IgD-negative memory B cell (primary cell): ENCODE results near the gene TSPAN12. TPM values are rescaled to one million over a fixed set of nuclear protein-coding genes. Genes with fewer than 3 reads are reported as not detected.

Experiments used
- H3K27ac Mint-ChIP-seq, 3 donors: one replicate each; pipeline ENCODE4 v1.8.0; 2020 to 2022; ENCODE audit warnings: mild to moderate bottlenecking in 3 of 3, mixed read lengths in 3 of 3, moderate library complexity in 1 of 3
- H3K27me3 Mint-ChIP-seq: one replicate; pipeline ENCODE4 v1.8.0; 2021; ENCODE audit warnings: mixed read lengths
- H3K36me3 Mint-ChIP-seq: one replicate; pipeline ENCODE4 v1.8.0; 2020; ENCODE audit warnings: mild to moderate bottlenecking, mixed read lengths
- H3K4me1 Mint-ChIP-seq, 3 donors: one replicate each; pipeline ENCODE4 v1.8.0; 2020 to 2022; ENCODE audit warnings: mixed read lengths in 3 of 3, mild to moderate bottlenecking in 1 of 3
- H3K4me3 Mint-ChIP-seq, 4 donors: one replicate each; pipeline ENCODE4 v1.8.0; 2020 to 2022; ENCODE audit warnings: mild to moderate bottlenecking in 4 of 4, mixed read lengths in 4 of 4, moderate library complexity in 3 of 4
- H3K9me3 Mint-ChIP-seq, 3 donors: one replicate each; pipeline ENCODE4 v1.8.0; 2020 to 2021; ENCODE audit warnings: mixed read lengths in 3 of 3, mild to moderate bottlenecking in 1 of 3
- polyA plus RNA-seq: library from polyadenylated mRNA; unstranded; fragments of 300-500 nt; fragmentation: Illumina TruSeq; gene quantifications from one replicate; pipeline ENCODE4 v1.2.3, GENCODE V29; 2021

Gene TSPAN12
- polyA plus RNA-seq, 1 donor from 2014 or later = not detected

DNA sequence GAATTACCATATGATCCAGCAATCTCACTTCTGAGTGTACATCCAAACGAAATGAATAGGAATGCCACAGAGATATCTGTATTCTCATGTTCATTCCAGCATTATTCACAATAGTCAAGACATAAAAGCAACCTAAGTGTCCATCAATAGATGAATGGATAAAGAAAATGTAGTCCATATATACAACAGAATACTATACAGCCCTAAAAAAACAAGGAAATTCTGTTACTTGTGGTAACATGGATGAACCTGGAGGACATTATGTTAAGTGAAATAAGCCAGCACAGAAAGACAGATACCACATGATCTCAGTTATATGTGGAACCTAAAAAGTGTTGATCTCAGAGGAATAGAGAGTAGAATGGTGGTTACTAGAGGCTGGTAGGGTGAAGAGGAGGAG, 26.7 kb downstream of the TSPAN12 start:
- peaks cover 0 to 14% (median 2%) of the 10 kb centered on the region in 3 donors for H3K9me3 Mint-ChIP-seq
- H3K4me3 Mint-ChIP-seq = no peak overlapping the region
- H3K27ac Mint-ChIP-seq = no peak overlapping the region
- H3K36me3 Mint-ChIP-seq = no peaks in the 10 kb centered on the region
- H3K4me1 Mint-ChIP-seq = peaks cover 0 to 2% (median 0%) of the 10 kb centered on the region in 3 donors
- H3K27me3 Mint-ChIP-seq = peaks cover 2% of the 10 kb centered on the region

DNA sequence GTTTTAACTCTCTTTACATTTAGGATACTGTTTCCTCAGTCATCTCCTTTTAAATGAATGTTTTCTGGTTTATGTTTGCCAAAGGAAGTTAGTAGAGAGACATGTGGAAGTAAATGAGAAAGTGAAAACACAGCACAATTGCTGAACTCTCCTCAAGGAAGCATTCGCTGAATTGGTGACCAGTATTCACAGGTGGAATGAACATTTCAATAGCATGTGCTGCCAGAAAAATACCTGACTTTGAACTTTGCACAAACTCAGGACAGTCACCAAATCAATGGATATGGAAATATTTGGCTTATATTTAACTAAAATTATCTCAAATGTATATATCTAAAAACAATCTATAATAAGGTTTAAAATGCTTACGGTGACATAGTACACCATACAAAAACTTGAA, 28.5 kb downstream of the TSPAN12 start:
- Mint-ChIP-seq H3K36me3 (no peaks in the 10 kb centered on the region), H3K27ac (no peak overlapping the region), H3K4me1 (peaks cover 0 to 2% (median 0%) of the 10 kb centered on the region in 3 donors), H3K9me3 (peaks cover 0 to 14% (median 2%) of the 10 kb centered on the region in 3 donors), H3K27me3 (no peaks in the 10 kb centered on the region), H3K4me3 (no peak overlapping the region)

DNA sequence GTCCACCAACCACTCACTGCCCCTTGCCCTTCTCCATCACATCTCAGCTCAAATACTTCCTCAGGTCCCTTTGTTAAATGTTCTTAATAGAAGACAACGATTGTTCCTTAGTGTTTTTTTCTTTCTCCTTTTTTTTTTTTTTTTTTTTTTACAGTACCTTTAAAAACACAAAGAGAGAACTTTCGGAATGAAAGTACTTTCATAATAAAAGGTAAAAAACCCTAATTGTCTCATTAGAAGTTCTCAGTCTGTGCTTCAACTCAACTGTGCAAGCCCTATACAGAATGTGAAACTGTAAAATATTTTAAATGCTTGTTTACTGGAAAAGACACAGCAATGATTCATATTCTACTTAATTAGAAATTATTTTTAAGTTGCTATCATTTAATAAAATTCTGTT, 29.4 kb downstream of the TSPAN12 start:
- H3K4me3 Mint-ChIP-seq = no peak overlapping the region
- H3K27me3 Mint-ChIP-seq = no peaks in the 10 kb centered on the region
- peaks cover 0 to 2% (median 0%) of the 10 kb centered on the region in 3 donors for H3K4me1 Mint-ChIP-seq
- H3K36me3 Mint-ChIP-seq = no peaks in the 10 kb centered on the region
- H3K9me3 Mint-ChIP-seq = peaks cover 0 to 14% (median 2%) of the 10 kb centered on the region in 3 donors
- H3K27ac Mint-ChIP-seq = no peak overlapping the region

DNA sequence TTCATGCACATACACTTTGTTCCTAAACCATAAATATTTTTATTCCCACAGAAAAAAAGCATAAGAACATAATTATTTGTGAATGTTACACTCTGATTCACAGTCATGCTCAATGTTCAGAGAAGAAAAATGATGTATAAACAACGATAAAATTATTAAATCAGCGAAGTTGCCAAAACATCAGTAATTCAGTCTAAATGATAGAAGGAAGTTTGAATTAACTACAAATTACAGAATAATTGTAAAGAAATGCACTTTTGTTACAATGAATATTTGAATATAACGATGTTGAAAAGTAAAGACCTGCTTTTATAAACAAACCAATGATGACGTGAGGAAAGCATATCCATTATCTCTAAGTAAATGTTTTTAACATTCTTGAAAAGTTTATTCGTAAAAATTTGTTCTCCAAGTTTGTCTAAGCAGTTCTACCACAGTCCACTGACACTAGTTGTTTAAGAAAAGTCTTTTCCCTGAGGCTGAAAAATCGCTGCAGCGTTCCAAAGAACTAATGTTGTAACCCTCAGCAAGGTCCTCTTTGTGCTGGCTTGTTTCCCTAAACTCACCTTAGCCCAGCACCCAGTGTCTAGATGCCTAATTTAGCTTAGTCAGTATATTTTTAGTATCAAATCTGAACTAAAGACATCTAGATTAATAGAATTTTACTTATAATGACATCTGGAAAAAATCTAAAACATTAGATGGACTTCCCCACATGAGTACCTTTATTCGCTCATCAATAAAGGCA, 30.4 kb downstream of the TSPAN12 start:
- no peak overlapping the region for H3K27ac Mint-ChIP-seq

DNA sequence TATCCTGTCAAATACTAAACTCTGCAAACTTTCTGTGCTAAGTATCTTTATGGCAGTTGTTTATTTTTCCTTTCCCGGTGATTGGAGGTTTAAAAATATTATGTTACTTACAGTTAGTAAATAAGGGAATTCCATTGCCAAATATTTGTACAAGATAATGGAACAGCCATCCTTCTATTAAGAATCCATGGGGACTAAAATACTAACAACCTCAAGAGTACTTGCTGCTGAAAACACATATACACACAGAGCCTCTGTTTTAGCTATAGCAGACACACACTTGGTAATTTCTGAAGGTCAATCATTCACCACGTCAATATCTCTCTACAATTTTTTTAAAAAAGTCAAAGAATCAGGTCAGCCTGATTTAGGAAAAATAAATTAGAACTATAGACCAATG, 32.4 kb downstream of the TSPAN12 start:
- Mint-ChIP-seq H3K27ac (no peak overlapping the region), H3K4me3 (no peak overlapping the region), H3K27me3 (peaks cover 1% of the 10 kb centered on the region), H3K9me3 (peaks cover 0 to 8% (median 2%) of the 10 kb centered on the region in 3 donors), H3K4me1 (peaks cover 0 to 2% (median 0%) of the 10 kb centered on the region in 3 donors), H3K36me3 (no peaks in the 10 kb centered on the region)

More for the DNA sequence above, 30.4 kb downstream of the TSPAN12 start:
- no peak overlapping the region for H3K4me3 Mint-ChIP-seq
- no peaks in the 10 kb centered on the region for H3K27me3 Mint-ChIP-seq
- H3K4me1 Mint-ChIP-seq = peaks cover 0 to 2% (median 0%) of the 10 kb centered on the region in 3 donors
- peaks cover 0 to 14% (median 2%) of the 10 kb centered on the region in 3 donors for H3K9me3 Mint-ChIP-seq
- H3K36me3 Mint-ChIP-seq = no peaks in the 10 kb centered on the region

DNA sequence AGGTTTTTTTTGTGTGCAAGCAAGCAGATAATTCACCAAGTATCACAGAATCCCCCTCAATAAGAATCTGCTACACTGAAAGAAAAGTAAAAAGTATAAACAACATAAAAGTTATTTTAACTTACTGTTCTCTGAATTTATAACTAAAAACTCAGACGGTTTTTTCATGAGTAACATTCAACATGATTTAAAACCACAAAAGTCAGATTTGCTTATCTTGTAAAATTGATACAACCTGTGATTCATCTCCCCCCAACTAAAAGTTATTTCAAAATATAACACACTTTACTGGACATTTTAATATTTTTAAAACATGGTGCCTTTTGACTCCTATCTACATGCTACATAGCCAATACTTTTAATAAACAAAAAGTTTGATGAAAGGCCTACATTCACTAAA, 32.8 kb downstream of the TSPAN12 start:
- no peak overlapping the region for H3K27ac Mint-ChIP-seq
- H3K4me1 Mint-ChIP-seq = peaks cover 0 to 2% (median 0%) of the 10 kb centered on the region in 3 donors
- no peak overlapping the region for H3K4me3 Mint-ChIP-seq
- H3K27me3 Mint-ChIP-seq = peaks cover 3% of the 10 kb centered on the region
- no peaks in the 10 kb centered on the region for H3K36me3 Mint-ChIP-seq
- peaks cover 0 to 5% (median 2%) of the 10 kb centered on the region in 3 donors for H3K9me3 Mint-ChIP-seq

DNA sequence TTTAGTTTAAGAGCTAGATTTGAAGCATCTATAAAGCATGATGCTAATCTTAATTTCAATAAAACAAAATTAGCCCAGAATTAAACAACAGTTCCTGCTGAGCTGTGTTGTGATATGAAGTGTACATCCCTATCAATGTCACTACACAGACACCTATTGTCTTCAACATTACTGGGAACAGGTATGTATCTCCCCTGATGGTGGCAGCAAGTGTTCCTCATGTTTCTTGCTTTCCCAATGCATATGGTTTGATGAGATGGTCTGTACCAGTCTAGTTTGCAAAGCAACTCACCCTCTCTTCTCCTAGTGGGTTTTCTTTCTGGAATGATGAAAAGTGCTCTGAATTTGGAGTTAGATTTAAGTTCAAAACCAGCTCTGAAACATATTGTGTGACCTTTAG, 38.1 kb downstream of the TSPAN12 start:
- Mint-ChIP-seq H3K4me1 (no peaks in the 10 kb centered on the region), H3K36me3 (no peaks in the 10 kb centered on the region), H3K4me3 (no peak overlapping the region), H3K27me3 (peaks cover 4% of the 10 kb centered on the region), H3K27ac (no peak overlapping the region), H3K9me3 (no peaks in the 10 kb centered on the region)

DNA sequence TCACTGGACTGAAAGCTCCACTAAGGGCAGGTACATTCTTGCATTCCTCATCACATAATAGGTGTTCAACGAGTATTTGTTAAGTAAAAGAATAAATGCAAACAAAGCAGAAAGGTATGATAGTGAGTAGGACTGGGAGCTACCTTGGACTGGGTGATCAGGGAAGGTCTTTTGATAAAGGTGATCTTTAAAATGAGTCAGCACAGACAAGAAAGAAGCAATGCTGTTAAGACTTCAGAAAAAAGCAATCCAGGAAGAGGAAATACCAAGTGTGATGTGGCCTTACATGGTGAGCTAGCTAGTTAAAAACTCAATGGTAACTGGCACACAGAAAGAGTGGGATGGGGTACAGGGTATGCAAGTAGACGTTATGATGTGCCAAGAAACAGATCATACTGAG, 40.1 kb downstream of the TSPAN12 start:
- H3K9me3 Mint-ChIP-seq = no peaks in the 10 kb centered on the region
- H3K4me1 Mint-ChIP-seq = no peaks in the 10 kb centered on the region
- no peak overlapping the region for H3K4me3 Mint-ChIP-seq
- H3K27me3 Mint-ChIP-seq = peaks cover 4% of the 10 kb centered on the region
- H3K36me3 Mint-ChIP-seq = no peaks in the 10 kb centered on the region
- H3K27ac Mint-ChIP-seq = no peak overlapping the region

DNA sequence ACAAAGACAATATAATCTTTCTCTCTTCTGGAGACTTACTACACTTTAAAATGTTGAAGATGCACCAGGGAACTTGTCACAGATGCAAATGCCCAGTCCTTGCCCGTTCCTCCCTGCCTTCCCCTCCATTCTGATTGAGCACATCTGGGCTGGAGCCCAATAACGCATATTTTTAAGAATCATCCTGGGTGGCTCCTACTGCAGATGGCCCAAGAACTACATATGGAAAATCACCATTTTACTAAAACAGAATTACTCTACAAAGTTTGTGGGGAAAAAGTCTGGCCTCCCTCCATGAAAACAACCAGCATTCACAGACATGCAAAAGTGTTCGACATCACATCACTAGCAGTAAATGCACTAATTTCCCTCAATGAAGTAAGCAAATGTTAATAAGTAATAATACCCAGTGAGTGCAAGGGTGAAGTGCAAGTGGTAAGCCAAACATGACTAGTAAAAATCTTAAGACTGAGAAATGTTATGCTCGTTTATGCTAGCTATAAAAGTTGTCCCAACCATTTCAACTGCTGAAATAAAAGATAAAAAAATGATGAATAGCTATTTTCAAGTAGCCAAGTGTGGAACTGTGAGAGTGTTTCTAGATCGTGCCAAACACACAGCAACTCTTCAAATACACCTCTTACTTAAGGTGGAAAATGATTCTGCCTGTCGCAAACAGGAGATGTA, 43.5 kb downstream of the TSPAN12 start:
- Mint-ChIP-seq H3K27ac (no peak overlapping the region), H3K4me3 (no peak overlapping the region), H3K27me3 (no peaks in the 10 kb centered on the region), H3K4me1 (no peaks in the 10 kb centered on the region), H3K36me3 (no peaks in the 10 kb centered on the region), H3K9me3 (no peaks in the 10 kb centered on the region)

DNA sequence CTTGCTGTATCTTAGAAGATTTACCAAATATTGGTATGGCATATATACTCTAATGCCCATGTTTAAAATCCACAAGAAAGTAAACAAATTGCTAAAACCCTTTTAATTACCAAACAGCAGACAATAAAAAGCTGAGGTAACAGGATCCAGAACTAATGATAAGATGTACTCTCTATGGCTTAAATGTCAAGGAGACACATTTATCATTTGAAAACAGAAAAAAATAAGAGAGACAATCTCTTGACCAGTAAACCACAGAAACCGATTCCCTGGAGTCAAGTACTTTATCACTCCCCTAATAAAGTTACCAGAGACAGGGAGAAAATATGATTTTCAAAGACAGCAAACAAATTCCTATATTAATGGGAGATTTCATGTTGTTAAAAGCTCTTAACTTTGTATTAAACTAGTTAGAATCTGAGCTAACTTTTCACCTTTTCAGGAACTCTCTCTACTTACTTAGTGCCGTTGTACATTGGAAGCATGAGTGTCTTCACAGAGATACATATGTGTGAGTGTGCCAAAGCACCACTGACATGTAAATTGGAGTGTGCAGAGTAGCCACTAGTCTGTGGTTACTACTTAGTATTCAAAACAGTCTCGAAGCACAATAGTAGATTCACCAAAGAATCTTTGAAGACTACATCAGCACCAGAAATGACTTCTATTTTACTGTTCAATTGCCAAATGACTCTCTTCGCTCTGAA, 44.2 kb downstream of the TSPAN12 start:
- Mint-ChIP-seq H3K9me3 (no peaks in the 10 kb centered on the region), H3K36me3 (no peaks in the 10 kb centered on the region), H3K4me3 (no peak overlapping the region), H3K4me1 (no peaks in the 10 kb centered on the region), H3K27ac (no peak overlapping the region), H3K27me3 (no peaks in the 10 kb centered on the region)

DNA sequence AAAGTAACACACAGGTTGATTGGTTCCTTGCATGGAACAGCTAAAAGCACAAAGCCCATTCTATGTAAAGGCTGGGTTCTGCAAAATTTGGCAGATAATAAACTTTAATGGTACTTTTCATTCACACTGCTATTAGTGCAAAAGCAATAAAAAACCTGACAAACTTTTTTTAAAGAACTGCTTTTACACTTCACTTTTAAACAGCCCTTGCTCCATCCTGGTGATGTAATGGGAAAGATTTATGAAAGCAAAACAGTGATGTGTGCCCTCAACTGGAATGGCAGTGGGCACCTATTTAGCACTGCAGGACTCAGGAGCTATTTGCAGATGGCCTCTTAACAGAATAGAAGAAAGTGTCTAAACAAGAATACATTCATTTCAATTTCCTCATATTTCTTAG, 44.9 kb downstream of the TSPAN12 start:
- Mint-ChIP-seq H3K27me3 (no peaks in the 10 kb centered on the region), H3K4me1 (no peaks in the 10 kb centered on the region), H3K27ac (no peak overlapping the region), H3K4me3 (no peak overlapping the region), H3K36me3 (no peaks in the 10 kb centered on the region), H3K9me3 (no peaks in the 10 kb centered on the region)

DNA sequence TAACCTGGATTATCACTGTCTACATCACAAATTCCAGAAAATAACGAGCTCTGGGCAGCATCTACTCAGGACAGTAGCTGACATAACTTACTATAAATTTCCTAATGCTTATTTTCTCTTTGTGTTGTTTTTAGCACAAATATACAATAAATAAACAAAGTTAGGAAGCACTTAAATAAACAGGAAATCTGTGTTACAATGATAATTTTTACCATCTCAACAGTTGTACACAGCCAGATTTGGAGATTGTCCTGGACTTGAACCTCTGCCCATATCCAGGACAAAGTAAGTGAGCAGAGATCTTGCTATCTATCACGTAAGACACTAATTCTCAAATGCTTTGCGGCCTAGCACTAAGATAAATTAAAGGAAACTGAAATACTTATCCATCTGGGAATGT, 48.7 kb downstream of the TSPAN12 start:
- Mint-ChIP-seq H3K4me1 (no peaks in the 10 kb centered on the region), H3K27me3 (no peaks in the 10 kb centered on the region), H3K27ac (no peak overlapping the region), H3K4me3 (no peak overlapping the region), H3K9me3 (no peaks in the 10 kb centered on the region), H3K36me3 (no peaks in the 10 kb centered on the region)

DNA sequence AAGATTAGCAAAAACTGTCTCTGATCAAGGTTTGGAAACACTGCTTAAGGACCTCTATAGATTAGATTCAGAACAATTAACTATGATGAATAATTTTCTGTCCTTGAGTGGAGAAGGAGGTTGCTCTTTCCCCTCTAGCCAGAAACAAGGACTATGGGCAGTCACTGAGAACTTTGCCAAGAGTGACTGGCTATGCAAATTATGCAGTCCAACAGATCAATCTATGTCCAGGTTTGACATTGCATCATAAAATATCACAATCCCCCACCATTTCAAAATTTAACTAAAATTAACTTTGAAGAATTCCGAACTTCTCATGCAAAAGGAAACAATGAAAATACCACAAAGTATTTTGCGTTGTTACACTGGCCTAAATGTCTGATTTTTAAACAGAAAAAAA, 50.6 kb downstream of the TSPAN12 start:
- Mint-ChIP-seq H3K27me3 (peaks cover 1% of the 10 kb centered on the region), H3K4me3 (no peak overlapping the region), H3K4me1 (no peaks in the 10 kb centered on the region), H3K27ac (no peak overlapping the region), H3K9me3 (no peaks in the 10 kb centered on the region), H3K36me3 (no peaks in the 10 kb centered on the region)

DNA sequence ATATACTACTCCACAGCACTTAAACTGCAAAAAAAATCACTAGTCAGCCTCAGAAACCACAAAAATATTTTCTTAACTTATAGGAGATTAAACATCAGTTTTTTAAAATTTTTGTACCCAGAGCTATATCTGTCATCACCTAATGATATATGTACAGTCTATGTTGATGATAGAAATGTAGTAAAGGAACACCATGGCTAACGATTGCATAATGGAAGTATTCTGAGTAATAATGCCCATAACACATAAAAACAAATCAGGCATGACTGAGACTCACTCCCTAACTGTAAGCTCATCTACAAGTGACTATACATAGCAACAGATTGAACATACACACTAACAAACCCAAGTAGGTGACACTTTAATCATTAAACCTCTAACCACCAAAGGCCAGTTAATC, 51.3 kb downstream of the TSPAN12 start:
- no peak overlapping the region for H3K27ac Mint-ChIP-seq
- no peaks in the 10 kb centered on the region for H3K36me3 Mint-ChIP-seq
- no peaks in the 10 kb centered on the region for H3K9me3 Mint-ChIP-seq
- peaks cover 1% of the 10 kb centered on the region for H3K27me3 Mint-ChIP-seq
- H3K4me3 Mint-ChIP-seq = no peak overlapping the region
- no peaks in the 10 kb centered on the region for H3K4me1 Mint-ChIP-seq

DNA sequence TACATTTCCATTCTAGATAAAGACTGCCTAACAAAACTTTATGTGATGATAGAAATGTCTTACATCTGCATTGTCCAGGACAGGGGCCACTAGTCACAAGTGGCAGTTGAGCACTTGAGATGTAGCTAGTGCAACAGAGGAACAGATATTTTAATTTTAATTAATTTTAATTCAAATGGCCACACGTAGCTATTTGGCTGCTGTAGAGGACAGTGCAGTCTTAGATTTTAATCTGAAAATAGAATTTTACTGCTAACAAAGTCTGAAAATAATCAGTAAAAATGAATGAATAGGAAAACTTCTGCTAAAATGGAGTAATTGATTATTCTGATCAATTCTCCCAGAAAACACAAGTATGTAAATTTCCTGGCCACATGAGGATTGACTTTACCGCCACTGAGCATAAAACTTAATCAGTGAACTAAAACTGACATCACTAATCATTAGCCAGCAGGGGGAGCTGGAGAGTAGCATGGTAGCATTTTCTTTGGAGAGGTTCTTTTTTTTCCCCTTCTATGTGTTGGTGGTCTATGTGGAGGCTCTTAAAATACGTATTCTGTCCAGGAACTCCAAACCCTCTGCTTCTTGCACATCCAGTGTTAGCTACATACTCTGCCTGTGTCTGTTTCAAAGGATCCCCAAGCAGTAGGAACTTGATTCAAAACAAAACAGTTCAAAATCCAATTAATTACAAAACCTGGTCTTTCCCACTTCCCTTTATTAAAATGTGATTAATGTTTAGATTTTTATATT, 52.1 kb downstream of the TSPAN12 start:
- Mint-ChIP-seq H3K4me3 (no peak overlapping the region), H3K27me3 (peaks cover 3% of the 10 kb centered on the region), H3K4me1 (no peaks in the 10 kb centered on the region), H3K36me3 (no peaks in the 10 kb centered on the region), H3K9me3 (no peaks in the 10 kb centered on the region), H3K27ac (no peak overlapping the region)
